ENCODE results near the gene DGCR6L. TPM values are rescaled to one million over a fixed set of nuclear protein-coding genes. Genes with fewer than 3 reads are reported as not detected.
"Not testable (repeated sequence)": the region's sequence is repeated elsewhere in the genome, so short reads cannot be mapped to it uniquely, and the experiment has no call there.

DGCR6L gene
- total and polyA plus RNA-seq, 2 of the 4 experiments (the other 2 are of a cell fraction): 65.4 to 80.4 TPM

DNA sequence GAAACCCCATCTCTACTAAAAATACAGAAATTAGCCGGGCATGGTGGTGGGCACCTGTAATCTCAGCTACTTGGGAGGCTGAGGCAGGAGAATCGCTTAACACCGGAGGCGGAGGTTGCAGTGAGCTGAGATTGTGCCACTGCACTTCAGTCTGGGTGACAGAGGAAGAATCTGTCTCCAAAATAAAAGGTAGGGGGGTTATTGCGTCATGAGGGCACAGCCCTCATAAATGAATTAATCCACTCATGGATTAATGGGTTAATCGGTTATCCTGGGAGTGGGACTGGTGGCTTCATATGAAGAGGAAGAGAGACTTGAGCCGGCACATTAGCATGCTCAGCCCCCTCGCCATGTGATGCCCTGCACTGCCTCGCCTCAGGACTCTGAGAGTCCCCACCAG is 49.0 kb upstream of the DGCR6L start:
- H3K9me1 ChIP-seq (ENCODE audit: insufficient read depth, low read length); H3K9me3 ChIP-seq (ENCODE audit: control insufficient read depth, insufficient read depth, low read length); in situ Hi-C loops (cut with MboI; ENCODE audit: low sequenced_read_pairs); CTCF ChIA-PET; H3K4me2 ChIP-seq (ENCODE audit: low read depth, low read length); H3K79me1 ChIP-seq (ENCODE audit: low read depth in 1 of 2, low read length in 2 of 2); H2BK5ac ChIP-seq (ENCODE audit: low read depth, low read length, poor library complexity, severe bottlenecking); H3K14ac ChIP-seq (replicated peaks; ENCODE audit: low read depth, low read length); H2AFZ ChIP-seq (replicated peaks; ENCODE audit: low read length, poor library complexity); dilution Hi-C loops (cut with HindIII; ENCODE audit: low sequenced_read_pairs, unreplicated experiment); POLR2A ChIA-PET (ENCODE audit: unreplicated experiment); ATAC-seq (ENCODE audit: low read depth); H2BK15ac ChIP-seq (ENCODE audit: low read depth, low read length); H2AK5ac ChIP-seq (ENCODE audit: low read depth, low read length); H4K5ac ChIP-seq (ENCODE audit: low read depth, low read length); H3K23ac ChIP-seq (ENCODE audit: low read depth, low read length); DNase-seq; H3K27ac ChIP-seq (ENCODE audit: insufficient read depth, low read length); H3K4me3 ChIP-seq (ENCODE audit: insufficient read depth, low read depth, low read length); H4K8ac ChIP-seq (ENCODE audit: low read depth in 2 of 2, low read length in 2 of 2); H2BK120ac ChIP-seq (ENCODE audit: low read depth, low read length); intact Hi-C loops (cut with micrococcal nuclease); H3K27me3 ChIP-seq (ENCODE audit: control insufficient read depth, insufficient read depth, low read length); H3K56ac ChIP-seq (ENCODE audit: extremely low read depth, insufficient read depth, low read length); H2AK9ac ChIP-seq (replicated peaks; ENCODE audit: low read depth, low read length, poor library complexity); H4K20me1 ChIP-seq (ENCODE audit: insufficient read depth, low read length); H3K9ac ChIP-seq (ENCODE audit: low read depth, low read length); H4K91ac ChIP-seq (ENCODE audit: insufficient read depth, low read depth, low read length); H3K4ac ChIP-seq (ENCODE audit: low read depth, low read length); H3K36me3 ChIP-seq (ENCODE audit: control insufficient read depth, insufficient read depth, low read length); H2BK20ac ChIP-seq (ENCODE audit: low read depth, low read length); BruUV-seq (replicated peaks); H3K4me1 ChIP-seq (ENCODE audit: control insufficient read depth, insufficient read depth, low read length); H3K18ac ChIP-seq (ENCODE audit: low read depth, low read length): not testable (repeated sequence)
- 0 out of 2 replicates have a peak, but pooled peaks have one; percentile 12 for TF ChIP-seq CEBPB (IDR thresholded peaks at IDR 0.05; ENCODE audit: low read depth, low read length)
- WGBS, 2 experiments (ENCODE audit: extremely low coverage in 2 of 2, insufficient read length in 1 of 2): no CpG with 5 or more reads among the region's 9 CpGs

DNA sequence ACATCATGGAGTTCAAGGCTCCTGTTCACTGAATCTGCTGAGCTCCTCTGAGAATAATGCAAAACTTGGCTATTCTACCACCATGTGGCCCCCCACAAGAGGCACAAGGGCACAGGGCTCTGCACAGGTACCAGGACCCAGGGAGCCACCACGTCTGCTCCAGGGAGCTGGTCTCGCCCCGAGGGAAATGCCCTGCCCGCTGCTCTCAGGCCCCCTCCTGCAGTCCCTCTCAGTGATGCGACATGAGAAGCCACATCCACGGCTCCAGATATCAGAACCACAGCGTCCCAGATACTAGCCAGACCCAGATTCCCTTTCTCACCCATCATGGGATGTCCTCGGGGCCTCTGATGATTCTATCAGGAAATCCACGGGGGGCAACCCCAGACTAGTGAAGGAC is 47.0 kb upstream of the DGCR6L start:
- Histone ChIP-seq H3K4ac (ENCODE audit: low read depth, low read length) (peak overlapping the region; percentile 35; the same call in 1 of the 2 replicates), H2BK20ac (ENCODE audit: low read depth, low read length) (peak overlapping the region; percentile 49; the same call in 1 of the 2 replicates), H2AK5ac (ENCODE audit: low read depth, low read length) (peak overlapping the region; percentile 29; the same call in 1 of the 2 replicates)
- H4K5ac ChIP-seq (ENCODE audit: low read depth, low read length); H4K20me1 ChIP-seq (ENCODE audit: insufficient read depth, low read length); H2AK9ac ChIP-seq (replicated peaks; ENCODE audit: low read depth, low read length, poor library complexity); H4K91ac ChIP-seq (ENCODE audit: insufficient read depth, low read depth, low read length); H2BK15ac ChIP-seq (ENCODE audit: low read depth, low read length); H3K36me3 ChIP-seq (ENCODE audit: control insufficient read depth, insufficient read depth, low read length); H3K4me3 ChIP-seq (ENCODE audit: insufficient read depth, low read depth, low read length); H3K27me3 ChIP-seq (ENCODE audit: control insufficient read depth, insufficient read depth, low read length); H3K18ac ChIP-seq (ENCODE audit: low read depth, low read length); H3K14ac ChIP-seq (replicated peaks; ENCODE audit: low read depth, low read length); H2BK5ac ChIP-seq (ENCODE audit: low read depth, low read length, poor library complexity, severe bottlenecking); H3K4me1 ChIP-seq (ENCODE audit: control insufficient read depth, insufficient read depth, low read length); H3K9me3 ChIP-seq (ENCODE audit: control insufficient read depth, insufficient read depth, low read length); intact Hi-C loops (cut with micrococcal nuclease); H3K56ac ChIP-seq (ENCODE audit: extremely low read depth, insufficient read depth, low read length); DNase-seq; H2AFZ ChIP-seq (replicated peaks; ENCODE audit: low read length, poor library complexity); CTCF ChIA-PET; H3K9me1 ChIP-seq (ENCODE audit: insufficient read depth, low read length); BruUV-seq (replicated peaks); H3K4me2 ChIP-seq (ENCODE audit: low read depth, low read length); in situ Hi-C loops (cut with MboI; ENCODE audit: low sequenced_read_pairs); H3K79me1 ChIP-seq (ENCODE audit: low read depth in 1 of 2, low read length in 2 of 2); H3K9ac ChIP-seq (ENCODE audit: low read depth, low read length); H2BK120ac ChIP-seq (ENCODE audit: low read depth, low read length); H4K8ac ChIP-seq (ENCODE audit: low read depth in 2 of 2, low read length in 2 of 2); H3K27ac ChIP-seq (ENCODE audit: insufficient read depth, low read length); H3K23ac ChIP-seq (ENCODE audit: low read depth, low read length); ATAC-seq (ENCODE audit: low read depth); dilution Hi-C loops (cut with HindIII; ENCODE audit: low sequenced_read_pairs, unreplicated experiment): not testable (repeated sequence)
- WGBS, 2 experiments (ENCODE audit: extremely low coverage in 2 of 2, insufficient read length in 1 of 2): 97% methylated on average over 5 of the region's 9 CpGs; no CpG with 5 or more reads in 1 of the 2 experiments
- POLR2A ChIA-PET (ENCODE audit: unreplicated experiment): interaction anchor here (0.6 kb wide), 1 partner anchor 78 kb away, joined by 5 read pairs; no protein-coding TSS in a partner anchor
